GM23338 (cell line): Measurements from ENCODE around the gene DEDD2. TPM values are rescaled to one million over a fixed set of nuclear protein-coding genes. Genes with fewer than 3 reads are reported as not detected.

Experiments used
- ATAC-seq: fragments of 200-7000 bp; cut with Tn5 transposase; 3 replicates; pipeline ENCODE4 v1.9.1; 2020
- DNase-seq: peaks from one replicate; pipeline ENCODE4 v3.0.0-alpha.2; 2015; ENCODE audit warnings: low spot score
- H2AFZ ChIP-seq: fragments of 200-600 bp; sonication (generic); 2 replicates; pipeline ENCODE4 v1.8.0; 2016; ENCODE audit warnings: antibody characterized with exemption, mild to moderate bottlenecking, moderate library complexity
- H3F3A ChIP-seq: fragments of 200-600 bp; sonication (generic); replicated peaks from 2 replicates; pipeline ENCODE4 v1.8.0; 2017; ENCODE audit warnings: antibody characterized with exemption, mixed run types, low read depth
- H3K27ac ChIP-seq: fragments of 200-600 bp; sonication (generic); 2 replicates; pipeline ENCODE4 v1.6.1; 2016; ENCODE audit warnings: low read depth
- H3K27me3 ChIP-seq: fragments of 200-600 bp; sonication (generic); 2 replicates; pipeline ENCODE4 v1.8.0; 2016; ENCODE audit warnings: mild to moderate bottlenecking, mixed run types, moderate library complexity; ENCODE audit not compliant: insufficient read depth
- H3K36me3 ChIP-seq: fragments of 200-600 bp; sonication (generic); 2 replicates; pipeline ENCODE4 v1.8.0; 2016; ENCODE audit warnings: mild to moderate bottlenecking; ENCODE audit not compliant: insufficient read depth
- H3K4me1 ChIP-seq: fragments of 200-600 bp; sonication (generic); 2 replicates; pipeline ENCODE4 v1.8.0; 2016; ENCODE audit warnings: mild to moderate bottlenecking, moderate library complexity; ENCODE audit not compliant: insufficient read depth
- H3K4me2 ChIP-seq: fragments of 200-600 bp; sonication (generic); 2 replicates; pipeline ENCODE4 v1.7.1; 2017; ENCODE audit warnings: mixed run types
- H3K4me3 ChIP-seq: fragments of 200-600 bp; sonication (generic); 2 replicates; pipeline ENCODE4 v1.6.1; 2016; ENCODE audit warnings: mixed run types
- H3K79me2 ChIP-seq: fragments of 200-600 bp; sonication (generic); replicated peaks from 2 replicates; pipeline ENCODE4 v1.8.0; 2017; ENCODE audit warnings: mild to moderate bottlenecking; ENCODE audit not compliant: insufficient read depth
- H3K9me2 ChIP-seq: fragments of 200-600 bp; sonication (generic); 2 replicates; pipeline ENCODE4 v1.8.0; 2017; ENCODE audit not compliant: insufficient read depth
- H4K20me1 ChIP-seq: fragments of 200-600 bp; sonication (generic); replicated peaks from 2 replicates; pipeline ENCODE4 v1.8.0; 2017; ENCODE audit warnings: mild to moderate bottlenecking; ENCODE audit not compliant: insufficient read depth
- H3K27ac Mint-ChIP-seq: 2 replicates; pipeline ENCODE4 v1.8.0; 2020; ENCODE audit warnings: inconsistent platforms, mild to moderate bottlenecking, moderate library complexity, mixed read lengths
- H3K27me3 Mint-ChIP-seq: 3 replicates; pipeline ENCODE4 v1.8.0; 2022; ENCODE audit warnings: low read depth, mild to moderate bottlenecking, moderate library complexity, mixed read lengths, inconsistent platforms; ENCODE audit not compliant: insufficient read depth, poor library complexity
- H3K36me3 Mint-ChIP-seq: 3 replicates; pipeline ENCODE4 v1.8.0; 2021; ENCODE audit warnings: low read depth, mild to moderate bottlenecking, inconsistent platforms, moderate library complexity, mixed read lengths
- H3K4me1 Mint-ChIP-seq: 3 replicates; pipeline ENCODE4 v1.8.0; 2020; ENCODE audit warnings: mild to moderate bottlenecking, inconsistent platforms, mixed read lengths
- H3K4me3 Mint-ChIP-seq: 3 replicates; pipeline ENCODE4 v1.8.0; 2021; ENCODE audit warnings: moderate library complexity, mild to moderate bottlenecking, inconsistent platforms, mixed read lengths
- H3K9me3 Mint-ChIP-seq: 3 replicates; pipeline ENCODE4 v1.8.0; 2020; ENCODE audit warnings: moderate library complexity, mild to moderate bottlenecking, inconsistent platforms, mixed read lengths
- CREB1 ChIP-seq: fragments of 250-450 bp; sonication (Bioruptor Pico); IDR thresholded peaks from 2 replicates; pipeline ENCODE4 v1.5.0; 2020; ENCODE audit warnings: low read depth, mild to moderate bottlenecking, moderate library complexity
- CTCF ChIP-seq, 2 experiments: fragments of 200-600 bp in 1 of 2; sonication (generic) in 1 of 2; conservative IDR thresholded peaks; 2 replicates each; pipeline versions ENCODE4 v1.5.1 to v1.6.1; 2016 to 2017; ENCODE audit warnings: antibody characterized with exemption in 2 of 2, low read depth in 2 of 2, mild to moderate bottlenecking in 2 of 2, moderate library complexity in 1 of 2
- EZH2phosphoT487 ChIP-seq: fragments of 200-600 bp; sonication (generic); IDR thresholded peaks from one replicate; pipeline ENCODE4 v1.8.1; 2018; ENCODE audit warnings: antibody characterized with exemption; ENCODE audit not compliant: unreplicated experiment
- JUNB ChIP-seq: IDR thresholded peaks from one replicate; pipeline ENCODE4 v1.6.1; 2016; ENCODE audit warnings: antibody characterized with exemption; ENCODE audit not compliant: unreplicated experiment
- NANOG ChIP-seq: IDR thresholded peaks from 2 replicates; pipeline ENCODE4 v1.6.1; 2016; ENCODE audit warnings: antibody characterized with exemption, borderline replicate concordance
- POLR2AphosphoS5 ChIP-seq: IDR thresholded peaks from 2 replicates; pipeline ENCODE4 v1.6.1; 2016; ENCODE audit warnings: antibody characterized with exemption, low read depth
- REST ChIP-seq: IDR thresholded peaks from one replicate; pipeline ENCODE4 v1.6.1; 2018; ENCODE audit warnings: antibody characterized with exemption; ENCODE audit not compliant: unreplicated experiment
- STAT1 ChIP-seq: IDR thresholded peaks from one replicate; pipeline ENCODE4 v1.6.1; 2016; ENCODE audit warnings: antibody characterized with exemption; ENCODE audit not compliant: unreplicated experiment
- ZNF114 ChIP-seq: fragments of 250-450 bp; sonication (Bioruptor Pico); IDR thresholded peaks from 2 replicates; pipeline ENCODE4 v1.5.0; 2020; ENCODE audit warnings: mild to moderate bottlenecking, moderate library complexity
- ZNF331 ChIP-seq: fragments of 250-450 bp; sonication (Bioruptor Pico); IDR thresholded peaks from 2 replicates; pipeline ENCODE4 v1.5.0; 2020; ENCODE audit warnings: low read depth, mild to moderate bottlenecking, moderate library complexity
- polyA plus RNA-seq: library from polyadenylated mRNA; unstranded; fragments of >200 nt; fragmentation: Nextera tagmentation; extraction: Ambion mirVana; gene quantifications from 2 replicates; pipeline ENCODE4 v1.2.1, GENCODE V29; 2016
- total RNA-seq: library from RNA; depleted of rRNA; stranded (reverse); fragments of >200 nt; shearing (Covaris generic); gene quantifications from 2 replicates; pipeline ENCODE4 v1.2.3, GENCODE V29; 2014
- TF ChIP-seq, protein P1 (sequence below): IDR thresholded peaks from 2 replicates; pipeline ENCODE4 v1.6.1; 2016; ENCODE audit warnings: antibody characterized with exemption
- TF ChIP-seq, protein P2 (sequence below): fragments of 250-450 bp; sonication (Bioruptor Pico); IDR thresholded peaks from 2 replicates; pipeline ENCODE4 v1.5.0; 2020; ENCODE audit warnings: mild to moderate bottlenecking, moderate library complexity

DEDD2 gene
- total and polyA plus RNA-seq, 2 experiments from 2014 or later: 23.4 to 63.0 TPM

DNA sequence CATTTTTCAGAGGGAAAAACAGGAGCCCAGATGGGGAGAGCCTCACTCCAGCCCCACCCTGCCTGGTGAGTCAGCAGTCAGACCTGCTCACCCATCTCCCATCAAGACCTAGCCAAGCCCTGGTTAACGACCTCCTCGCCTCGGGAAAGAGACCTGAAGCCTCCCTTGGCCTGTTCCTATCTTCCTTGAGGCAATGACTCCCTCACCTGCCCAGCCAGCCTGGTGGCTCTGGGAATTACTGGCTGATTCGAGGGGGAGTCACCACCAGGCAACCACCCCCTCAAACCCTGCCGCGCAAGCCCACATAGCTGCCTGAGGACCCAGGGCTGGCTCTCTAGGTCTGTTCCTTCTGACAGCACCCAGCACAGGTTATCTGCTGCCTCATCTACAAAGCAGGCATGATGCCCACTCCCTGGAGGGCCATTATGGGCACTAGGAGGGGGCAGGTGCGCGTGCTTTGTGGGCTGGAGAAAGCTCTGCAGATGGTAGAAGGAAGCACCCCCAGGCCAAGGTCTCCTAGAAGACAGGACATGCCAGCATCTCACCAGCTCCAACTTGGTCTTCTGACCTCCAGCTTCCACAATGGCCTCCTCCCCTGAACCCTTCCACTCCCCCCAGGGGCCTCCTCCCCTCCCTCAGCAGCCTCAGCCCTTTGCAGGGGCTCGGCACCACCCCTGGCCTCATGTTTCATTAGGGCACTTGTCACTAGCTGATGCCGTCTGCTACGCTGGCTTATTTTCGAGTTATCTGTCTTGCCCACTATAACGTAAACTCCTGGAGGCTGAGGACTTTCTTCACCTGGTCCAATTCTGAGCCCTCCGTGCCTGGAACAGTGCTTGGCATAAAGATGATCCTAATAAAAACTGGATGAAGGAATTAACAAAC, 10.4 kb downstream of the DEDD2 start:
- H2AFZ ChIP-seq: no peak overlapping the region
- no peak overlapping the region for H3K4me3 ChIP-seq
- peaks cover 6% of the 10 kb centered on the region for H3K27me3 Mint-ChIP-seq
- peaks cover 27% of the 10 kb centered on the region; the same call in 1 of the 2 replicates for H3K36me3 ChIP-seq
- DNase-seq (no peak), ATAC-seq (no peak)
- H3K36me3 Mint-ChIP-seq: peaks cover 75% of the 10 kb centered on the region
- H3K9me3 Mint-ChIP-seq: no peaks in the 10 kb centered on the region; the same call in 2 of the 3 replicates
- H3K27me3 ChIP-seq: no peaks in the 10 kb centered on the region
- H3K4me3 Mint-ChIP-seq: no peak overlapping the region
- peaks cover 31% of the 10 kb centered on the region for H4K20me1 ChIP-seq
- peaks cover 55% of the 10 kb centered on the region for H3K79me2 ChIP-seq
- no peaks in the 10 kb centered on the region for H3K9me2 ChIP-seq
- H3K27ac Mint-ChIP-seq: no peak overlapping the region
- TF ChIP-seq CREB1 (CRISPR knock-in tag): no peak
- no peak for TF ChIP-seq ZNF331 (CRISPR knock-in tag)
- TF ChIP-seq POLR2AphosphoS5: no peak
- TF ChIP-seq EZH2phosphoT487: no peak
- no peak for TF ChIP-seq STAT1
- TF ChIP-seq, protein P1, sequence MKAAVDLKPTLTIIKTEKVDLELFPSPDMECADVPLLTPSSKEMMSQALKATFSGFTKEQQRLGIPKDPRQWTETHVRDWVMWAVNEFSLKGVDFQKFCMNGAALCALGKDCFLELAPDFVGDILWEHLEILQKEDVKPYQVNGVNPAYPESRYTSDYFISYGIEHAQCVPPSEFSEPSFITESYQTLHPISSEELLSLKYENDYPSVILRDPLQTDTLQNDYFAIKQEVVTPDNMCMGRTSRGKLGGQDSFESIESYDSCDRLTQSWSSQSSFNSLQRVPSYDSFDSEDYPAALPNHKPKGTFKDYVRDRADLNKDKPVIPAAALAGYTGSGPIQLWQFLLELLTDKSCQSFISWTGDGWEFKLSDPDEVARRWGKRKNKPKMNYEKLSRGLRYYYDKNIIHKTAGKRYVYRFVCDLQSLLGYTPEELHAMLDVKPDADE: no peak
- no peak for TF ChIP-seq JUNB
- no peak for TF ChIP-seq NANOG
- TF ChIP-seq ZNF114: no peak
- no peak for TF ChIP-seq CTCF (conservative IDR thresholded peaks at IDR 0.05; ENCODE audit: low read depth in 2 of 2)
- TF ChIP-seq REST: no peak
- TF ChIP-seq, protein P2, sequence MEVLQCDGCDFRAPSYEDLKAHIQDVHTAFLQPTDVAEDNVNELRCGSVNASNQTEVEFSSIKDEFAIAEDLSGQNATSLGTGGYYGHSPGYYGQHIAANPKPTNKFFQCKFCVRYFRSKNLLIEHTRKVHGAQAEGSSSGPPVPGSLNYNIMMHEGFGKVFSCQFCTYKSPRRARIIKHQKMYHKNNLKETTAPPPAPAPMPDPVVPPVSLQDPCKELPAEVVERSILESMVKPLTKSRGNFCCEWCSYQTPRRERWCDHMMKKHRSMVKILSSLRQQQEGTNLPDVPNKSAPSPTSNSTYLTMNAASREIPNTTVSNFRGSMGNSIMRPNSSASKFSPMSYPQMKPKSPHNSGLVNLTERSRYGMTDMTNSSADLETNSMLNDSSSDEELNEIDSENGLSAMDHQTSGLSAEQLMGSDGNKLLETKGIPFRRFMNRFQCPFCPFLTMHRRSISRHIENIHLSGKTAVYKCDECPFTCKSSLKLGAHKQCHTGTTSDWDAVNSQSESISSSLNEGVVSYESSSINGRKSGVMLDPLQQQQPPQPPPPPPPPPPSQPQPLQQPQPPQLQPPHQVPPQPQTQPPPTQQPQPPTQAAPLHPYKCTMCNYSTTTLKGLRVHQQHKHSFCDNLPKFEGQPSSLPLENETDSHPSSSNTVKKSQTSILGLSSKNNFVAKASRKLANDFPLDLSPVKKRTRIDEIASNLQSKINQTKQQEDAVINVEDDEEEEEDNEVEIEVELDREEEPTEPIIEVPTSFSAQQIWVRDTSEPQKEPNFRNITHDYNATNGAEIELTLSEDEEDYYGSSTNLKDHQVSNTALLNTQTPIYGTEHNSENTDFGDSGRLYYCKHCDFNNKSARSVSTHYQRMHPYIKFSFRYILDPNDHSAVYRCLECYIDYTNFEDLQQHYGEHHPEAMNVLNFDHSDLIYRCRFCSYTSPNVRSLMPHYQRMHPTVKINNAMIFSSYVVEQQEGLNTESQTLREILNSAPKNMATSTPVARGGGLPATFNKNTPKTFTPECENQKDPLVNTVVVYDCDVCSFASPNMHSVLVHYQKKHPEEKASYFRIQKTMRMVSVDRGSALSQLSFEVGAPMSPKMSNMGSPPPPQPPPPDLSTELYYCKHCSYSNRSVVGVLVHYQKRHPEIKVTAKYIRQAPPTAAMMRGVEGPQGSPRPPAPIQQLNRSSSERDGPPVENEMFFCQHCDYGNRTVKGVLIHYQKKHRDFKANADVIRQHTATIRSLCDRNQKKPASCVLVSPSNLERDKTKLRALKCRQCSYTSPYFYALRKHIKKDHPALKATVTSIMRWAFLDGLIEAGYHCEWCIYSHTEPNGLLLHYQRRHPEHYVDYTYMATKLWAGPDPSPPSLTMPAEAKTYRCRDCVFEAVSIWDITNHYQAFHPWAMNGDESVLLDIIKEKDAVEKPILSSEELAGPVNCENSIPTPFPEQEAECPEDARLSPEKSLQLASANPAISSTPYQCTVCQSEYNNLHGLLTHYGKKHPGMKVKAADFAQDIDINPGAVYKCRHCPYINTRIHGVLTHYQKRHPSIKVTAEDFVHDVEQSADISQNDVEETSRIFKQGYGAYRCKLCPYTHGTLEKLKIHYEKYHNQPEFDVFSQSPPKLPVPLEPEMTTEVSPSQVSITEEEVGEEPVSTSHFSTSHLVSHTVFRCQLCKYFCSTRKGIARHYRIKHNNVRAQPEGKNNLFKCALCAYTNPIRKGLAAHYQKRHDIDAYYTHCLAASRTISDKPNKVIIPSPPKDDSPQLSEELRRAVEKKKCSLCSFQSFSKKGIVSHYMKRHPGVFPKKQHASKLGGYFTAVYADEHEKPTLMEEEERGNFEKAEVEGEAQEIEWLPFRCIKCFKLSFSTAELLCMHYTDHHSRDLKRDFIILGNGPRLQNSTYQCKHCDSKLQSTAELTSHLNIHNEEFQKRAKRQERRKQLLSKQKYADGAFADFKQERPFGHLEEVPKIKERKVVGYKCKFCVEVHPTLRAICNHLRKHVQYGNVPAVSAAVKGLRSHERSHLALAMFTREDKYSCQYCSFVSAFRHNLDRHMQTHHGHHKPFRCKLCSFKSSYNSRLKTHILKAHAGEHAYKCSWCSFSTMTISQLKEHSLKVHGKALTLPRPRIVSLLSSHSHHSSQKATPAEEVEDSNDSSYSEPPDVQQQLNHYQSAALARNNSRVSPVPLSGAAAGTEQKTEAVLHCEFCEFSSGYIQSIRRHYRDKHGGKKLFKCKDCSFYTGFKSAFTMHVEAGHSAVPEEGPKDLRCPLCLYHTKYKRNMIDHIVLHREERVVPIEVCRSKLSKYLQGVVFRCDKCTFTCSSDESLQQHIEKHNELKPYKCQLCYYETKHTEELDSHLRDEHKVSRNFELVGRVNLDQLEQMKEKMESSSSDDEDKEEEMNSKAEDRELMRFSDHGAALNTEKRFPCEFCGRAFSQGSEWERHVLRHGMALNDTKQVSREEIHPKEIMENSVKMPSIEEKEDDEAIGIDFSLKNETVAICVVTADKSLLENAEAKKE (CRISPR knock-in tag): no peak
- peaks cover 31% of the 10 kb centered on the region for H3K4me1 Mint-ChIP-seq
- no peak overlapping the region for H3K4me2 ChIP-seq
- H3F3A ChIP-seq: peaks cover 3% of the 10 kb centered on the region; the same call in 1 of the 2 replicates
- H3K4me1 ChIP-seq: peaks cover 13% of the 10 kb centered on the region
- H3K27ac ChIP-seq: no peak overlapping the region
